T follicular helper cell (primary cell): ENCODE results near the gene C1GALT1.
"Not testable (repeated sequence)": the region's sequence is repeated elsewhere in the genome, so short reads cannot be mapped to it uniquely, and the experiment has no call there.

Experiments
- DNase-seq: peaks from one replicate; pipeline ENCODE4 v3.0.0-alpha.2; 2020; ENCODE audit warnings: low read depth

C1GALT1 gene

GRCh38 chr7:7169296-7169695 is 13.0 kb upstream of the C1GALT1 start:
- DNase-seq = no peak

DNA sequence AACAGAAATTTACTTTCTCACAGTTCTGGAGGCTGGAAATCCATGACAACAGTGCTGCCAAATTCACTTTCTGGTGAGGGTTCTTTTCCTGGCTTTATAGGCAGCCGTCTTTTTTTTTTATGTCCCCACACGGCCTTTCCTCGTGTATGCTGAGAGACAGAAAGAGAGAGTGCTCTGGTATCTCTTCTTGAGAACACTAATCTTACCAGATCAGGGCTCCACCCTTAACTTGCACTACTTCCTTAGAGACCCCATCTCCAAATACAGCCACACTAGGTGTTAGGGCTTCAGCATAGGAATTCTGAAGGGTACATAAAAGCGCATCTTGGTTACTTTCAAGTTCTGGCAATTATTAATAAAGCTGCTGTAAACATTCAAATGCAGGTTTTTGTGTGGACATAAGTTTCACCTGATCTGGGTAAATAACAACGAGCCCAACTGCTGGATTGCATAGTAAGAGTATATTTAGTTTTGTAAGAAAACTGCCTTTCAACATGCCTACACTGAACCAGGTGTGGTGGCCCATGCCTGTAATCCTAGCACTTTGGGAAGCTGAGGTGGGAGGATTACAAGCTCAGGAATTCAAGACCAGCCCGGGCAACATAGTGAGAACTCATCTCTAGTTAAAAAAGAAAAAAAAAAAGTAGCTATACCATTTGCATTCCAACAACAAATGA is 8.2 kb upstream of the C1GALT1 start:
- DNase-seq = no peak

GRCh38 chr7:7175075-7175695 is 7.2 kb upstream of the C1GALT1 start:
- no peak for DNase-seq

- DNase-seq = no peak
Measured at GRCh38 chr7:7176406-7177043, 5.8 kb upstream of the C1GALT1 start.

DNA sequence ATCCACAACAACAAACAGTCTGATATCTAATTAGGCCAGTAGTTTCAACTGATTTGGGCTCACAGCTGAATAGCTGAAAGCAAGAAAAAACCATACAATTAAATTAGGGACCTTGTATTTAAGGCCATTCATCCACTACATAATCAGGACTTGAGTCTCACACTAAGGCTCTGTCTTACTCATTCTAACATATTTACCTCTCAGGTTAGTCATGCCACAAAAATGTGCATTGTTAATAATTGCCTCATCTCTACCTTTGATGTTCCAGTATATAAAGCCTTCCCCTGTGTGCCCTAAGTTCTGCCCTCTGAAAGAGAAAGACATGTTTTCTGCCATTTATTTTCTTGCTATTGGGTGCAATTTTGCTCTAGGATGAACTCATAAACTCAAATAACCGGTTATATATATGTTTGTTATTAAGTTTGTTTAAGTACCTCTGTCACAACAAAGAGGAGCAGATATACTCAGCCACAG is 5.3 kb upstream of the C1GALT1 start:
- DNase-seq = no peak

GRCh38 chr7:7178081-7178480 is 4.3 kb upstream of the C1GALT1 start:
- DNase-seq = no peak

- DNase-seq = no peak
Measured at GRCh38 chr7:7178906-7179305, 3.4 kb upstream of the C1GALT1 start.

DNA sequence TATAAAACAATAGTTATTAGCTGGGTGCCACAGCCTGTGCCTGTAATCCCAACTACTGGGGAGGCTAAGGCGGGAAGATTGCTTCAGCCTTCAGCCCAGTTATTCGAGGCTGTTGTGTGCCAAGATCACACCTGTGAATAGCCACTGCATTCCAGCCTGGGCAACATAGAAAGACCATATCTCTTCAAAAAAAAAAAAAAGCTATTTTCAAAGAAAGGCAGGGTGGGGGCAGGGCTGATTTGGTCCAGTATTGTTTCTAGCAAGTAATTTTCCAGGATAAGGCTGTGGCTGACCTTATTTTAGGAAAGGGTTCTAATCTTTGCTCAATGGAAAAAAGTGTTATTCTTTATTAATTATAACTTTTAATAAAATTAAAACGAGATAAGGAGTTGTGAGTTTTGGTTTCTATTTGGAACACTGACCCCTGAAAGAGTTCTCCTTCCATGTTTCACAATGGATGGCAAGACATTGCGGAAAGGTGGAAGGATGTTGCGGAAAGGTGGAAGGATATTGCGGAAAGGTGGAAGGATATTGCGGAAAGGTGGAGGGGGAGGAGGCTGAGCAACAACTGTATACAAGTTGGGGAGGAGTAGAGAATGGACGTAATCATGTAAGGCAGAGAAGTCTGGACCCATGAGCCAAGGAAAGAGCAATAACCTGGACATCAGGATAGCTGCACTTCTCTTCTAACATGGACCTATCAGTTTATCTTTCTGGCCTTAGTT is 1.5 kb upstream of the C1GALT1 start:
- no peak for DNase-seq

DNA sequence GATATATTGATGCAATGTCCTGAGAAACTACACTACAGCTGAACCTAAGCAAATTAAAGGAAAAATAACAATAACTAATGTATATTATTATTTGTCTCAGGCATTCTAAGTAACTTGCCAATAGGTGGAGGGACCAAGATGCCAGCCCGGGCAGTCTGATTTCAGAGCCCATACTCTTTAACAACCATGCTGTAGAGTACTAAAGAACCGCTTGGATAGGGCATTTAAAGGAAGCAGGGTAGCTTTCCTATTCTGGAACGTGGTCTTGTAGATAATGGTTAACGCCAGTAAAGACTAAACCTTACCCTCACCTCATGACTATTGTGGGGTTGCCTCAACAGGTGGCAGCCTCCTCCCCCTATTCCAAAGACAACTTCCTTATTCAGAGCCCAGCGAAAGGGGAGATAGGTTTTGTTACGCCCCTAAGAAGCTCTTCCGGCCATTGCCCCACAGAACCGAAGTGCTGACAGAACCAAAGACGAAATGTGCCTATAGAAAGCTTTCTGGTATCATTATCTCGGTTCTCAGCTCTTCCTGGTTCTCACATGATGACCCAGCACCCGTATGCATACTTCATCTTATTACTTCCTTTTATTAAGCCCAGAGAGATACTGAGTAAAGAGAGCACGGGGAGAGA is 707 bp upstream of the C1GALT1 start:
- DNase-seq = peak; percentile 38

- DNase-seq = peak; percentile 19
Measured at GRCh38 chr7:7183061-7183837, 905 bp downstream of the C1GALT1 start.

GRCh38 chr7:7183838-7184463 is 1.6 kb downstream of the C1GALT1 start:
- no peak for DNase-seq

DNA sequence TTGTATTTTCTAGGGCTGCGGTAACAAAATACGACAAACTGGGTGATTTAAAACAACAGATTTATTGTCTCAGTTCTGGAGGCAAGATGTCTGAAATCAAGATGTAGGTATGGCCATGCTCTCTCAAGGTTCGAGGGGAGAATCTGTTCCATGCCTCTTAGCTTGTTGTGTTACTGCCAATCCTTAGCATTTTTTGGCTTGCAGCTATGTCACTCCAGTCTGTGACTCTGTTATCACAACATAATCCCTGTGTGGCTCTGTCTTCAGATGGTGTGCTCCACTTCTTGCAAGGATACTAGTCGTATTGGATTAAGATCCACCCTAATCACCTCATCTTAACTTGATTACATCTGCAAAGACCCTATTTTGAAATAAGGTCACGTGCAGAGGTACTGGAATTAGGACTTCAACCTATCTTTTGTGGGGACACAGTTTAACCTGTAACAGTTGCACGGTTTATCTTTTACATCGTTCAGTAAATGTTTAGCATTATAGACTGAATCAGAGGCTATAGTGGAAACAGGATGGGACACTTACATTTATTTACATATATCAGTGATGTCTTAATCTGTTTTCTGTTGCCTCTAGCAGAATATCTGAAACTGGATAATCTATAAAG is 3.1 kb downstream of the C1GALT1 start:
- DNase-seq = no peak

DNA sequence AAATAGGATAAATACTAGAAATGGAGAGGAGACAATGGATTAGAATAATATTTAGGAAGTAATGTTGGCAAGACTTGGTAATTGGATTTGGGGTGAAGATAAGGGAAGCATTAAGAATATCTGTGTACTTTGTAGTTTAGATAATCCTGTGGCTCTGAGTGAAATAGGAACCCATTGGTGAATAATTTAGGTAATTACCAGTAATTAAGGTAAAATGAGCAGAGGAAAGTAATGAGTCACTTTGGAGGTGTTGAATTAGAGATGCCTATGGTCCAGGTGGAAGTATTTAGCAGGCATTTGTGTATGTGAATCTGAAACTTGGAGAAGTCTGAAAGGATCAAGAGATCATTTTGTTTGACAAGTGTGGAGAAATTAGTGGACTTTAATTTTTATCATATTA is 5.7 kb downstream of the C1GALT1 start:
- DNase-seq = no peak

DNA sequence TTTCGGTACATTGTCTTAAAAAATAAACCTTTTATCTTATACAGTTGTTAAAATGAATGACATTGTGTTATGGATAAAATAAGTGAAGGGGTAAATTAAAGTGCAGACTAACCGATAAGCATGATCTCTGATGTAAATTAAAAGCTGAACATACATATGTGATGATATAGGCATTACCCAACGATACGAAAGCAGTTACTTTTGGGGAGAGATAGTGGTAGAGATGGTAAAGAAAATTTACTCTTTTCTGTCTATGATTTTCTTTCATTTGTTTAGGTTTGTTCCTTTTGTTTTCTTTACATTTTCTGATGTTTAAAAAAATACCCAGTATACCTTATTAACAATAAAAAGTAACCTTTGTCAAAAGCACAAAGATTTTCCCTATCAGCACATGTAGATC is 6.4 kb downstream of the C1GALT1 start:
- DNase-seq = no peak

DNA sequence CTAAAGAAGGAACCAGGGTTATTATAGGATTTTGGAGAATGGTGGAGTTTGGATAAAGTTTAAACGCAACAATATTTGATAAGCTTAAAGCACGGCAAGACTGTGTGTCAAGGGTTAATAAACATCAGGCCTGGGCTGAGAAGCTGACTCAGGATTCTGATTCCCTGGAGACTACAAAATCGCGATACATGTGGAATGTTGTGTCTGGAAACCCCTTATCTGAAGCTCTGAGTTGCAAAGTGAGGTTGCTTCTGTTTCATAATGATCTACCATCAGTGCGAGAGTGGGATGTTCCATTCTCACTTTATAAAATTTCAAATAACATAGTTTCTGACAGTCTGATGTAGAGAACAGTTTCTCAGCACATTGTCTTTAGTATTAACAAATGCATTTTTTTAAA is 7.8 kb downstream of the C1GALT1 start:
- DNase-seq = no peak

DNA sequence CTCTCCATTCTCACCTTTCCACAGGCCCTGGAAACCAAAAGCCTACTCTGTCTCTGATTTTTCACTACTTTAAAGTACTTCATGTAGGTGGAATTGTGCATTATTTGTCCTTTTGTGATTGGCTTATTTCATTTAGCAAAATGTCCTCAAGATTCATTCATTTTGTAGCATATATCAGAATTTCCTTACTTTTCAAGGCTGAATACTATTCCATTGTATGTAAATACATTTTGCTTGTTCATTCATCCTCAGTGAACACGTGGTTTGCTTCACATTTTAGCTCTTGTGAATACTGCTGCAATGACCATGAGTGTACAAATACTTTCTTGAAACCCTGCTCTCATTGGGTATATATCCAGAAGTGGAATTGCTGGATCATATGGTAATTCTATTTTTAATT is 8.8 kb downstream of the C1GALT1 start:
- DNase-seq = no peak

- not testable (repeated sequence) for DNase-seq
Measured at GRCh38 chr7:7192798-7193788, 10.7 kb downstream of the C1GALT1 start.

- not testable (repeated sequence) for DNase-seq
Measured at GRCh38 chr7:7199592-7199991, 17.2 kb downstream of the C1GALT1 start.

GRCh38 chr7:7200255-7200654 is 17.9 kb downstream of the C1GALT1 start:
- DNase-seq = not testable (repeated sequence)
